Activated B cell treated with CpG ODN at 0.5 μM for 24 hours (primary cell): Measurements from ENCODE around the gene COPZ1. TPM values are rescaled to one million over a fixed set of nuclear protein-coding genes. Genes with fewer than 3 reads are reported as not detected.

Source experiments
- ATAC-seq: fragments of 200-7000 bp; cut with Tn5 transposase; one replicate; pipeline ENCODE4 v1.10.0; 2021; ENCODE audit warnings: low read depth, mild to moderate bottlenecking, moderate library complexity
- CTCF ChIA-PET: fragments of 350-600 bp; sonication (Branson Sonifier 250); formaldehyde crosslinking; loops from one replicate; lab custom pipeline; 2021; ENCODE audit warnings: antibody characterized with exemption; lab: Charles Lee
- POLR2A ChIA-PET: fragments of 350-600 bp; sonication (Branson Sonifier 250); formaldehyde crosslinking; loops from one replicate; lab custom pipeline; 2021; ENCODE audit warnings: antibody characterized with exemption; lab: Charles Lee
- DNase-seq: peaks from one replicate; pipeline ENCODE4 v3.0.0; 2022
- H3K27ac Mint-ChIP-seq: one replicate; pipeline ENCODE4 v1.8.0; 2020; ENCODE audit warnings: mixed read lengths
- H3K27me3 Mint-ChIP-seq: one replicate; pipeline ENCODE4 v1.8.0; 2021; ENCODE audit warnings: mixed read lengths
- H3K36me3 Mint-ChIP-seq: one replicate; pipeline ENCODE4 v1.8.0; 2021; ENCODE audit warnings: low read depth, mixed read lengths
- H3K4me1 Mint-ChIP-seq: one replicate; pipeline ENCODE4 v1.8.0; 2021; ENCODE audit warnings: mixed read lengths
- H3K4me3 Mint-ChIP-seq: one replicate; pipeline ENCODE4 v1.8.0; 2020; ENCODE audit warnings: mild to moderate bottlenecking, mixed read lengths
- H3K9me3 Mint-ChIP-seq: one replicate; pipeline ENCODE4 v1.8.0; 2020; ENCODE audit warnings: mixed read lengths
- intact Hi-C: fragments of 100-400 bp; cut with micrococcal nuclease; formaldehyde crosslinking; loops from one replicate; pipeline ENCODE4 v1.15.1; 2024
- total RNA-seq: library from RNA; stranded (reverse); gene quantifications from 2 replicates; pipeline ENCODE4 v1.2.3, GENCODE V29; 2022
- TF ChIP-seq, protein P1 (sequence below): fragments of 200-600 bp; IDR thresholded peaks from one replicate; pipeline ENCODE4 v1.8.0; 2022; ENCODE audit warnings: antibody characterized with exemption, mild to moderate bottlenecking

Gene COPZ1
- total RNA-seq, 1 donor from 2014 or later: 120 TPM

DNA sequence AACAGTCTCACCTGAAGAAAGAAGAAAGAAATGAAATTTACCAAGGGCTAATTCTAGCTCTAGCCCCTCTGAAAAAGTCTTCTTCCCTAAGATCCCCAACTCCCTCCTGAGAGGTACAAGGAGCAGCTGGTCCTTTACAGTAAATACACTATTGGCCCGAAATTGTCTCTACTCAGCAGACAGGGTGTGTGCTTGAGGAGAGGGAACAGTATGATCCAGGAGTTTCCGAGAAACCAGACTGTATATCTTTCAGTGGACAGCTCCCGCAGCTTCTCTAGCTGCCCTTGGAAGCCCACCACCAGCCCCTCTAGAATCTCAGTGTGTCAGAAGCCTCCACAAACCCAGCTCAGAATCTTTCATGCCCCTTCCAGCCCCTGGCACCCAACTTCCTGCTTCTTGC lies 31.3 kb downstream of the COPZ1 start:
- no peak overlapping the region for H3K27ac Mint-ChIP-seq
- H3K27me3 Mint-ChIP-seq: no peaks in the 10 kb centered on the region
- TF ChIP-seq, protein P1, sequence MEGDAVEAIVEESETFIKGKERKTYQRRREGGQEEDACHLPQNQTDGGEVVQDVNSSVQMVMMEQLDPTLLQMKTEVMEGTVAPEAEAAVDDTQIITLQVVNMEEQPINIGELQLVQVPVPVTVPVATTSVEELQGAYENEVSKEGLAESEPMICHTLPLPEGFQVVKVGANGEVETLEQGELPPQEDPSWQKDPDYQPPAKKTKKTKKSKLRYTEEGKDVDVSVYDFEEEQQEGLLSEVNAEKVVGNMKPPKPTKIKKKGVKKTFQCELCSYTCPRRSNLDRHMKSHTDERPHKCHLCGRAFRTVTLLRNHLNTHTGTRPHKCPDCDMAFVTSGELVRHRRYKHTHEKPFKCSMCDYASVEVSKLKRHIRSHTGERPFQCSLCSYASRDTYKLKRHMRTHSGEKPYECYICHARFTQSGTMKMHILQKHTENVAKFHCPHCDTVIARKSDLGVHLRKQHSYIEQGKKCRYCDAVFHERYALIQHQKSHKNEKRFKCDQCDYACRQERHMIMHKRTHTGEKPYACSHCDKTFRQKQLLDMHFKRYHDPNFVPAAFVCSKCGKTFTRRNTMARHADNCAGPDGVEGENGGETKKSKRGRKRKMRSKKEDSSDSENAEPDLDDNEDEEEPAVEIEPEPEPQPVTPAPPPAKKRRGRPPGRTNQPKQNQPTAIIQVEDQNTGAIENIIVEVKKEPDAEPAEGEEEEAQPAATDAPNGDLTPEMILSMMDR: no peak

DNA sequence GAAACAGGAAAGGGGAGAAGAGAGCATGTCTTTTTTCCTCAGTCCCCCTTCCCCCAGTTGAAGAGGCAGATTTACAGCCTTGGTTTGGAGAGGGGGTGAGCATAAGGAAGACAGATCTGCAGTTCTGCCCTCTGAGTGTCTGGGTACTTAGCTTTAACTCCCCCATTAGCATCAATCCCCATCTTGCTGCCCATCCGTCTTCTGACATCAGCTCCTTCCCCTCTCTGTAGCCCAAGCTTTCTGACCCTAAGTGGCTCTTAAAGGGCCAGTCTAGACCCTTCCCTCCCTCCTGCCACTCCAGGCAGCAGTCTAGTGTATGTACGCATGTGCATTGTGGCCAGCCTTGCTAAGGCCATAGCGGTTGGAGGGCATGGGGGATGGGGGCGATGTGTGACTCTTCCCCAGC lies 32.0 kb downstream of the COPZ1 start:
- DNase-seq (no peak), ATAC-seq (no peak)
- Mint-ChIP-seq H3K4me3 (no peak overlapping the region), H3K27me3 (no peaks in the 10 kb centered on the region), H3K27ac (peak overlapping the region; percentile 54), H3K9me3 (no peaks in the 10 kb centered on the region), H3K4me1 (peaks cover 12% of the 10 kb centered on the region), H3K36me3 (peaks cover 2% of the 10 kb centered on the region)
- CTCF ChIA-PET: interaction anchor here (4.0 kb wide), 1 partner anchor 11 kb away, joined by 19 read pairs; no protein-coding TSS in a partner anchor
- POLR2A ChIA-PET: interaction anchor here (1.1 to 1.5 kb wide), 2 partner anchors 22 to 32 kb away, joined by 3 to 4 read pairs; partner anchors contain the start of gene COPZ1
- TF ChIP-seq, protein P1: no peak
- intact Hi-C loops: no loop called here

More for the DNA sequence above, 31.3 kb downstream of the COPZ1 start:
- DNase-seq: no peak
- ChIA-PET CTCF (interaction anchor here (4.0 kb wide), 1 partner anchor 12 kb away, joined by 19 read pairs; no protein-coding TSS in a partner anchor), POLR2A (interaction anchor here (0.6 to 1.5 kb wide), 3 partner anchors 31 to 76 kb away, joined by 3 to 7 read pairs (median 4); partner anchors contain the start of genes COPZ1 and HNRNPA1)
- no peak overlapping the region for H3K4me3 Mint-ChIP-seq
- peaks cover 8% of the 10 kb centered on the region for H3K36me3 Mint-ChIP-seq
- peaks cover 17% of the 10 kb centered on the region for H3K4me1 Mint-ChIP-seq
- no peaks in the 10 kb centered on the region for H3K9me3 Mint-ChIP-seq
- intact Hi-C loops: no loop called here
- no peak for ATAC-seq

DNA sequence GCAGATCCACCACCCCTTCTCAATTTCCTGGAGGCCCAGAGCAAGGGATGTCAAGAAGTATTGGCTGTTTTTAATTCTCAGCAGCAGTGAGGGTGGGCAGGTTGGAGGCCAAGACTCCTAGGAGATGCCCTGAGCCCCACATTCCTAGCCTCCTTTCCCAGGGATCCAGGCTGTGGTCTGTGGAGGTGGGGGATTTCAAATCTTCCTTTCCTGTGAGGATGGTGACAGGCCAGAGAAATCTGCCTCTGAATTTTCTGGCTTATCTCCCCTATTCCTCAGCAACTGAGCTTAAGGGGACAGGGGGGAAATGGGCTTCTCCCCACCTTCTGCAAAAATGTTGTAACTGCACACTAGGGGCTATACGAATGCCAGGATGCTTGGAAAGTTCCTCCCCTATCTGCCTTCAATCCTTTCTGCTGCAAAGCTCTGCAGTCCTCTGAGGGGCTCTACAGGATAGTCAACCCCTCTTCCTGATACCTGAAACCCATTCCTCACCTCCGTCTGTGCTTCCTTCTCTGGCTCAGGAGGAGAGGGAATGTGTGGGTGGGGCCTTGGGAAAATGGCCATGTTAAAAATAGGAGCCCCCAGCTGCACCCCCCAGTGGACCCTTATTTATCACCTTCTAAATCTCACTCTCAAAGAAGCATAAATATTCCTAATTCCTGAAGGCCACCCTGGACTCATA lies 32.7 kb downstream of the COPZ1 start:
- ChIA-PET CTCF (interaction anchor here (1.9 to 4.0 kb wide), 2 partner anchors 11 to 33 kb away, joined by 6 to 19 read pairs; partner anchors contain the start of gene COPZ1), POLR2A (interaction anchor here (0.6 to 3.2 kb wide), 7 partner anchors 23 to 1869 kb away, joined by 3 to 37 read pairs (median 4); partner anchors contain the start of genes CBX5, COPZ1, HNRNPA1 and NFE2)
- no peak for DNase-seq
- Mint-ChIP-seq H3K36me3 (no peaks in the 10 kb centered on the region), H3K4me1 (peaks cover 8% of the 10 kb centered on the region), H3K4me3 (no peak overlapping the region), H3K27me3 (no peaks in the 10 kb centered on the region), H3K9me3 (no peaks in the 10 kb centered on the region), H3K27ac (no peak overlapping the region)
- no peak for ATAC-seq
- TF ChIP-seq, protein P1: no peak
- intact Hi-C loops: no loop called here

DNA sequence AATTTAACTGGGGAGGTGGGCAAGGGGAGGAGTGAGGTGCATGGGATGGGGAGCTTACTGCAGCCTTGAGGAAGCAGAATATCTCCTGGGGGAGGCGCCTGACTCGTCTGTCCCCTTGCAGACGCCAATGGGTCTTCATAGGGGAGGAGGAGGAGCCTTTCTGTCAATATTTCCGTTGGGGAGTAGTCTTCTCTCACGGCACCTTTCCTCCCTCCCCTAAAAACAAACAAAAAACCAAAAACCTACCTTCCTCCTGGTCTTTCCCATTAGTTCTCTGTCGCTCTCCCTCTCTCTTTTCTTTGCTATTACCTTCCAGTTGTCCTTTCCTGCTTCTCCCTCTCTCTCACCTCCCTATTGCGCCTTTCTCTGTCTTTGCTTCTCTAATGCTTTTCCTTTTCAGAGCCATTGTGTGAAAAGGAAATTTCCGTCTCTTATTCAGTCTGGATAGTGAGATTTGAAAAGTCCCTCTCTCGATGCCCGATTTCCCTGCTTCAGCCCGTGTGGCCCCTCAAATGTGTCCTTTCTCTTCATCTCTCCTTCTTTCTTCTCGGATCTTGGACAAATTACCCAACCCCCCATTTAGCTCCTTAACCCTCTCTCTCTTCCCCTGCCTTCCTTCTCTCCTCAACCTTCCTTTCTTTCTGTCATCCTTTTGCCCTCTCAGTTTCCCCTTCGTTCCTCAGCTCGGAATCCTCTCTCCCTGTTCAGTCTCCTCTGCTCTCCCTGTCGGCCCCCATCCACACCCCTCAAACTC lies 33.4 kb downstream of the COPZ1 start:
- H3K36me3 Mint-ChIP-seq: no peaks in the 10 kb centered on the region
- peaks cover 8% of the 10 kb centered on the region for H3K4me1 Mint-ChIP-seq
- intact Hi-C loops: no loop called here
- no peak overlapping the region for H3K27ac Mint-ChIP-seq
- DNase-seq (no peak), ATAC-seq (no peak)
- TF ChIP-seq, protein P1: no peak
- CTCF ChIA-PET: interaction anchor here (0.9 to 4.0 kb wide), 9 partner anchors 10 to 107 kb away, joined by 3 to 19 read pairs (median 7); partner anchors contain the start of genes CBX5 and COPZ1
- no peak overlapping the region for H3K4me3 Mint-ChIP-seq
- no peaks in the 10 kb centered on the region for H3K9me3 Mint-ChIP-seq
- POLR2A ChIA-PET: interaction anchor here (0.6 to 3.2 kb wide), 21 partner anchors 10 to 1868 kb away, joined by 3 to 37 read pairs (median 5); partner anchors contain the start of genes CBX5, COPZ1, HNRNPA1 and NFE2
- no peaks in the 10 kb centered on the region for H3K27me3 Mint-ChIP-seq
